Measurements from ENCODE around the gene LRFN4. TPM values are rescaled to one million over a fixed set of nuclear protein-coding genes. Genes with fewer than 3 reads are reported as not detected.

LRFN4 gene
- total and polyA plus RNA-seq, 2 of the 8 experiments (the other 6 are each of a cell fraction or from before 2014, with no cell fraction given) = 49.8 to 64.3 TPM

- TF ChIP-seq CHD7 (IDR thresholded peaks at IDR 0.05; ENCODE audit: insufficient replicate concordance, low read length) (no peak), GABPA (IDR thresholded peaks at IDR 0.05; ENCODE audit: borderline replicate concordance, insufficient read depth, low read length) (no peak), MAFK (IDR thresholded peaks at IDR 0.05; ENCODE audit: low read depth, low read length) (no peak), KDM5A (IDR thresholded peaks at IDR 0.05; ENCODE audit: low read length) (no peak), TAF1 (IDR thresholded peaks at IDR 0.05; ENCODE audit: low read depth, low read length) (no peak), POU5F1 (IDR thresholded peaks at IDR 0.05; ENCODE audit: low read depth, low read length) (no peak), PHF8 (conservative IDR thresholded peaks at IDR 0.05; ENCODE audit: low read depth, low read length) (no peak), TAF7 (optimal IDR thresholded peaks at IDR 0.05; ENCODE audit: borderline replicate concordance, low read depth, low read length) (no peak), RBBP5 (IDR thresholded peaks at IDR 0.05; ENCODE audit: borderline replicate concordance, low read depth, low read length) (no peak)
Observed at GRCh38 chr11:66879999-66880398, 23.1 kb downstream of the LRFN4 start (continued).

Measured in H1 (cell line).